Stimulated activated CD8-positive, alpha-beta memory T cell treated with anti-CD3 and anti-CD28 coated beads, Interleukin-4, amount 100 ng/mL, for 1 hour (primary cell): ENCODE measurements around the gene OR2L8.

Experiments
- DNase-seq, 2 donors: peaks; one replicate each; pipeline ENCODE4 v3.0.0-alpha.2; 2020; ENCODE audit warnings: low read depth in 2 of 2, low spot score in 1 of 2

The OR2L8 gene, protein sequence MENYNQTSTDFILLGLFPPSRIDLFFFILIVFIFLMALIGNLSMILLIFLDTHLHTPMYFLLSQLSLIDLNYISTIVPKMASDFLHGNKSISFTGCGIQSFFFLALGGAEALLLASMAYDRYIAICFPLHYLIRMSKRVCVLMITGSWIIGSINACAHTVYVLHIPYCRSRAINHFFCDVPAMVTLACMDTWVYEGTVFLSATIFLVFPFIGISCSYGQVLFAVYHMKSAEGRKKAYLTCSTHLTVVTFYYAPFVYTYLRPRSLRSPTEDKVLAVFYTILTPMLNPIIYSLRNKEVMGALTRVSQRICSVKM

DNA sequence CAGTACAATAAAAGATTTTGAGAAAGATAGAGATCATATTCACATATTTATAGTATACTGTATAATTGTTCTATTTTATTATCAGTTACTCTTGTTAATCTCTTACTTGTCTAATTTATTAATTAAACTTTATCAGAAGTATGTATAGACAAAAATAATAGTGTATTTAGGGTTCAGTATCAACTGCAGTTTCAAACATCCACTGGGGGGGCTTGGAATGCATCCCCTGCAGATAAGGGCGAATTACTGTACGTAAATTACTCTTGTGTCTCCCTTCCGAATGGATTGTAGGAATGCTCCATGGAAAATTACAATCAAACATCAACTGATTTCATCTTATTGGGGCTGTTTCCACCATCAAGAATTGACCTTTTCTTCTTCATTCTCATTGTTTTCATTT is at the start of gene OR2L8:
Gene OR2L8, plus strand, starts transcription at position 301 of the 400 bp plus-strand sequence. Its CDS starts 0 bp downstream, at position 301.
- no peak for DNase-seq

DNA sequence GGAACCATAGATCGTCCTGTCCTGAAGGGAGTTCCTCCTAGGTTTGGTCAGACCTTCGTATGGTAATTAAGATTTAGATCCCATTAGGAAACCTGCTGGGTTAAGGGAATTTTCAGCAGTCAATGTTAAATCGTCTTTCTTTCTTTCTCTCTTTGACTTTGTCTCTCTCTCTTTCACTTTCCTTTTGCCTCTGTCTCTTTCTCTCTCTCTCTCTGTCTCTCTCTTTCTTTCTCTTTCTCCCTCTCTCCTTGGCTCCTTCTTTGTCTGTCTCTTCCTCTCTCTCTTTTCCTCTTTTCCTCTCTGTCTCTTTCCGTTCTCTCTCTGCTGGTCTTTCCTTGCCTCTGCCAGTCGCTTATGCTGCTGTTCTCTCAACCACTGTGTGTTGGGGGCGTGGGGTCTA is 44.5 kb upstream of the OR2L8 start:
- DNase-seq, result no peak

GRCh38 chr1:247905181-247905580 is 43.5 kb upstream of the OR2L8 start:
- DNase-seq, result no peak

GRCh38 chr1:247905910-247906503 is 42.7 kb upstream of the OR2L8 start:
- DNase-seq, result no peak

DNA sequence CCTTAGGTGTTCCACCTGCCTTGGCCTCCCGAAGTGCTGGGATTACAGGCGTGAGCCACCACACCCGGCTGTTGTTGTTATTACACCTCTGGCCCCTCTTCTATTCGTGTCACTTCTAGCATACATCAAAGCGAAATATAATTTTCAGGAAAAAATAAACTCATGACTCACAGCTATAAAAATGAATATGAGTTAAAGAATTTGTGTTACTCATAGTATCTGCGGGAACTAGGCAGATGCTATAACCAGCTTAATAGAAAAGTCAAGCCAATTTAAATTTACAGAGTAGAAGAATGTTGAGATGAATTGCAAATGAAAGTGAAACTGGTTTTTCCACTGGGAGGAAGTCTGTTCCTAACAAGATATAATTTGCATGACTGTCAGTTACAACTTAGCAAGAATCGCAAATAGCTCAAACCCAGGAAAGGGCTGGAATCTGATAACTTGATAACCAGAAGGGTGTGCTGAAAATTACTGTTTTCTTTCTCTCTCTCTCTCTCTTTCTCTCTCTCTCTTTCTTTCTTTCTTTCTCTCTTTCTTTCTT is 42.1 kb upstream of the OR2L8 start:
- DNase-seq, result no peak

GRCh38 chr1:247908766-247909165 is 39.9 kb upstream of the OR2L8 start:
- DNase-seq, result no peak

- DNase-seq, result no peak
Measured at GRCh38 chr1:247913786-247914185, 34.9 kb upstream of the OR2L8 start.

- DNase-seq, result no peak
Measured at GRCh38 chr1:247914941-247915662, 33.6 kb upstream of the OR2L8 start.

DNA sequence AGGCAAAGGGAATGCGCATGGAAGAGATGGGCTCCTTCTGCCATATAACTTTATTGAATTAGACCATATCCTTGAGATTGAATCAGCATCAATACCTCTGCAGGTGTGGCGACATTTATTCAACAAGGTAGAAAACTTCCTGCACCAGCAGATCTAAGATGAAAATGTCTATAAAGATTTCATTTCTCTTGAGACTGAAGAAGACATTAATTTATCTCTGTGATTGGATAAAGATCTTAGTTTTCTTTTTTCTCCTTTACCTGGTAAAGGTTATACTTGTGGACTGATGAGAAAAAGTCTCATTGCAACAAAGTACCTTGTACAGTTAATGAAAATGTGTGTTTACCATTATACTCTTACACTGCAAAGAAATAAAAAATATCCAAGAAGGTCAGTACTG is 28.7 kb upstream of the OR2L8 start, which contains the start of gene OR2T8:
Gene OR2T8, plus strand, starts transcription at position 301 of the 400 bp plus-strand sequence. CDS start 766 bp downstream, outside the sequence.
- no peak for DNase-seq

DNA sequence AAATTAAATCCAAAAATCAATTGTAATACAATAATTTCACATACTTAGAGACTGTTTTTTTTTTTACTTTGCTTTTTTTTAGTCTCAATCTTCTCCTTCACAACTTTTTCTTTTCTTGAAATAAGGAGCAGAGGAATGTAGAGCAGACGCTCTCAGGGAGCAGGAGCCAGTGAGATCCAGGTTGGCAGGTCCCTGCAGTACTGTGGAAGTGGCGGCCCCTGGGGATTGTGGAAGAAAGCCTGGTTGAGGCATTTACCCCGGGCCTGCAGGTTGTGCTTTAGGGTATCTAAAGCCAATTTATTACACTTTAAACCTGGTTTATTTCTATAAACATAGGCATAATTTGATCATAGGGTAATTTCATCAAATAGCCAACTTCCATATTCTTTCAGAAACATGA is 24.7 kb upstream of the OR2L8 start:
- DNase-seq, result no peak

GRCh38 chr1:247924868-247925267 is 23.8 kb upstream of the OR2L8 start, which contains the start of gene OR2AJ1:
Gene OR2AJ1 (plus strand): TSS chr1:247924889. CDS start chr1:247933769, 8,880 bp downstream.
- no peak for DNase-seq

- no peak for DNase-seq
Measured at GRCh38 chr1:247933989-247934388, 14.7 kb upstream of the OR2L8 start.

- DNase-seq, result no peak
Measured at GRCh38 chr1:247935781-247936180, 12.9 kb upstream of the OR2L8 start.

- no peak for DNase-seq
Measured at GRCh38 chr1:247936415-247936814, 12.2 kb upstream of the OR2L8 start.

GRCh38 chr1:247936965-247937734 is 11.5 kb upstream of the OR2L8 start:
- peak; percentile 33 to 64 for DNase-seq

GRCh38 chr1:247942624-247943023 is 6.0 kb upstream of the OR2L8 start:
- DNase-seq, result no peak

DNA sequence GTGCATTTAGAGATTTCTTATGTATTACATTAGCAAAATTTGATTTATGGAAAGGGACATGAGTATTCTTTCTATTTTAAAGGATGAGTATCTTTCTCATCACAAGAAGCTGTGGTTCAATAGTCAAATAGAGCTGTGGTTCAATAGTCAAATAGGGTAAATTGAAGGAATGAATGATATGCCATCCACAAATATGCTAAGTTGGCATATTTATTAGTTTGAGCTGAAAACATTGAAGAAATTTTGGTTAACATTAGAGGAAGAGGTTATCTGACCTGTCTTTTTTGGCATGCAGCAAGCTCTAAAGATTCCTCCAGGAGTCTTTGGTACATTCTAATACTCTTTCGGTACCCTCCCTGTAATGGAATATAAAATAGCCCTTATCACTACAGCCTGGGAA is 4.8 kb downstream of the OR2L8 start:
- no peak for DNase-seq

GRCh38 chr1:247961791-247962190 is 13.1 kb downstream of the OR2L8 start:
- no peak for DNase-seq

DNA sequence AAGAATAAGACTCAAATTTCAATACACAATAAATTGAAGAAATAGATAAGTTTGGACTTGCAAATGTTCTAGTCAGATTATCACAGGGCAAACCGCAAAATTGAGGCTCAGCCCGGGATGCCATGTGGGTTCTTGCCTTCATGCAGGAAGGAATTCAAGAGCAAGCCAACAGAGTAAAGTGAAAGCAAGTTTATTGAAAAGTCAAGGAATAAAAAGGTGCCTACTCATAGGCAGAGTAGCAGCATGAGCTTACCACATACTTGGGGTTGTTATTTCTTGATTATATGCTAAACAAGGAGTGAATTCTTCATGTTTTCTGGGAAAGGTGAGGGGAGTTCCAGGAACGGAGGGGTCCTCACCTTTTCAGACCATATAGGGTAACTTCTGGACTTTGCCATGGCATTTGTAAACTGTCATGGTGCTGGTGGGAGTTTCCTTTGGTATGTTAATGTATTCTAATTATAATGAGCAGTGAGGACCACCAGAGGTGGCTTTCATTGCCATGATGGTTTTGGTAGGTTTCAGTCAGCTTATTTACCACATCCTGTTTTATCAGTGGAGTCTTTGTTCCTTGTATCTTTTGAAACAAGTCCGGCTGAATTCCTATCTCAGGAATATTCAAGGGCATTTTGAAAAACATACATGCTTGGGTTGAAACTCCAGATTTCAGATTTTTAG is 14.4 kb downstream of the OR2L8 start:
- no peak for DNase-seq

DNA sequence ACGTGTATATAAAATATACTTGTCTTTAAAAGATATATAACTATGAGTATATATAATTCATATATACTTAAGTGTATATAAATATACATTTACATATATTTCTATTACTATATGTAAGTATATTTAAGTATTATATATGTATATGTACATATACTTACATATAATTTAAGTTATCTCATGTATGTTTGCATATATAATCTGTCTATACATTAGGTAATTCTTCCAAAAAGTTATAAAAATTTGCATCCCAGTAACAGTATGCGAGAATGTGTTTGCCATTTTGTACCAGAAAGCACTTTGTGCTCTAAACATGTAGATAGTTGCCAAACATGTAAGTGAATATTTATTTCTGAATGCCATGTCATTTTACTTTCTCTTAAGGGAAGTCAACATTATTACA is 16.3 kb downstream of the OR2L8 start, which contains the start of gene OR2AK2:
Gene OR2AK2, plus strand, starts transcription at position 301 of the 400 bp plus-strand sequence. CDS start 144 bp downstream, outside the sequence.
- DNase-seq, result no peak
